ENCODE measurements around the gene SELPLG.

DNA sequence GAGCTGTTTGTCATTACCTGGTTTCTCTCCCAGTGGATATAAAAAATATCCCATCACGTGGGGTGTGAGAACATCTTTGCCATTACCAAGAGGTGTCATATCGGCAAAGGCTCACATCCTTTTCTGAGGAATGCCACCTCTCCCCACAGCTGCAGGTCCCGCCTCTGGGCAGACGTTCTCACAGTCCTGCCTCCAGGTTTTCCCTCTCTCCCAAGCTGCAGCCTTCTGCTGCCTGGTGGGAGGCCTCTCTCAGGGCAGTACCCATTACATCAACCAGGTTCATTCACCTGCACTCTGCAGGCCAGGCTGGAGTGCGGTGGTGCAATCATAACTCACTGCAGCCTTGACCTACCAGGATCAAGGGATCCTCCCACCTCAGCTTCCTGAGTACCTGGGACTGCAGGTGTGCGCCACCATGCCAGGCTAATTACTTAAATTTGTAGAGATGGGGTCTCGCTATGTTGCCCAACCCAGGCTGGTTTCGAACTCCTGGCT lies 20.9 kb downstream of the SELPLG start:
- TF ChIP-seq ZNF384 (IDR thresholded peaks at IDR 0.05) (peak; percentile 63), SP1 (IDR thresholded peaks at IDR 0.05) (no peak), FOXM1 (IDR thresholded peaks at IDR 0.05; ENCODE audit: borderline replicate concordance) (no peak), FOXK2 (IDR thresholded peaks at IDR 0.05) (no peak), NFRKB (IDR thresholded peaks at IDR 0.05) (no peak)

All from HEK293T (cell line).